NCI-H524 treated with DMSO at 0.1 percent for 48 hours (cell line): ENCODE data around the gene ARHGAP45.
"Not testable (repeated sequence)": the region's sequence is repeated elsewhere in the genome, so short reads cannot be mapped to it uniquely, and the experiment has no call there.

Experiments used
- DNase-seq: peaks from one replicate; lab custom pipeline; 2025; lab: John Stamatoyannopoulos, UW

The ARHGAP45 gene, protein sequence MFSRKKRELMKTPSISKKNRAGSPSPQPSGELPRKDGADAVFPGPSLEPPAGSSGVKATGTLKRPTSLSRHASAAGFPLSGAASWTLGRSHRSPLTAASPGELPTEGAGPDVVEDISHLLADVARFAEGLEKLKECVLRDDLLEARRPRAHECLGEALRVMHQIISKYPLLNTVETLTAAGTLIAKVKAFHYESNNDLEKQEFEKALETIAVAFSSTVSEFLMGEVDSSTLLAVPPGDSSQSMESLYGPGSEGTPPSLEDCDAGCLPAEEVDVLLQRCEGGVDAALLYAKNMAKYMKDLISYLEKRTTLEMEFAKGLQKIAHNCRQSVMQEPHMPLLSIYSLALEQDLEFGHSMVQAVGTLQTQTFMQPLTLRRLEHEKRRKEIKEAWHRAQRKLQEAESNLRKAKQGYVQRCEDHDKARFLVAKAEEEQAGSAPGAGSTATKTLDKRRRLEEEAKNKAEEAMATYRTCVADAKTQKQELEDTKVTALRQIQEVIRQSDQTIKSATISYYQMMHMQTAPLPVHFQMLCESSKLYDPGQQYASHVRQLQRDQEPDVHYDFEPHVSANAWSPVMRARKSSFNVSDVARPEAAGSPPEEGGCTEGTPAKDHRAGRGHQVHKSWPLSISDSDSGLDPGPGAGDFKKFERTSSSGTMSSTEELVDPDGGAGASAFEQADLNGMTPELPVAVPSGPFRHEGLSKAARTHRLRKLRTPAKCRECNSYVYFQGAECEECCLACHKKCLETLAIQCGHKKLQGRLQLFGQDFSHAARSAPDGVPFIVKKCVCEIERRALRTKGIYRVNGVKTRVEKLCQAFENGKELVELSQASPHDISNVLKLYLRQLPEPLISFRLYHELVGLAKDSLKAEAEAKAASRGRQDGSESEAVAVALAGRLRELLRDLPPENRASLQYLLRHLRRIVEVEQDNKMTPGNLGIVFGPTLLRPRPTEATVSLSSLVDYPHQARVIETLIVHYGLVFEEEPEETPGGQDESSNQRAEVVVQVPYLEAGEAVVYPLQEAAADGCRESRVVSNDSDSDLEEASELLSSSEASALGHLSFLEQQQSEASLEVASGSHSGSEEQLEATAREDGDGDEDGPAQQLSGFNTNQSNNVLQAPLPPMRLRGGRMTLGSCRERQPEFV

DNA sequence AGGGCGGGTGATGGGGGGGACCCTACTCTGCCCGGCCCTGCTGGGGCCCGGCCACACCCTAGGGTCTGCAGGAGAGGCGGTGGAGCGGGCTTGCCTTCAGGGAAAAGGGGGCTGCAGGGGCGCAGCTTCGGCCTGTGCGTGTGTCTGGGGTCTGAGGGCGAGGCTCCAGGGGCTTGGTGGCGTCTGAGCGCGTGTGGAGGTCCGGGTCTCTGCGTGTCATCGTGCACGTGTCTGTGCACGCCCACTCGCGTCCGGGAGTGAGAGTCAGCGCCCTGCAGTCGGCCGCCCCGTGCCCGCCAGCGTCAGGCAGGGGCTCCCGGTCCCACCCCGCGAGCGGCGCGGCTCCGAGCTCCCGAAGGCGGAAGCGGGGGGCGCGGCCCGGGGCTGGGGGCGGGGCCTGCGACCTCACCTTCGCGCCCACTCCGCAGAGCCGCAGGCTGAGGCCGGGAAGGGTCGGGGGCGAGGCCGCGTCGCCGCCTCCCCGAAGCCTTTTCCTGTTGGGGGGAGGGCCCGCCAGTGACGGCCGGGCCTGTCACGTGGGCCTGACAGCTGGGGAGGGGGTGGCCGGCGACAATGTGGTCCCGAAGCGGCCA, at the start of gene ARHGAP45:
Gene ARHGAP45 (plus strand): TSS at position 420 of the 593 bp plus-strand sequence. CDS start 239 bp downstream, outside the sequence.
- no peak for DNase-seq

DNA sequence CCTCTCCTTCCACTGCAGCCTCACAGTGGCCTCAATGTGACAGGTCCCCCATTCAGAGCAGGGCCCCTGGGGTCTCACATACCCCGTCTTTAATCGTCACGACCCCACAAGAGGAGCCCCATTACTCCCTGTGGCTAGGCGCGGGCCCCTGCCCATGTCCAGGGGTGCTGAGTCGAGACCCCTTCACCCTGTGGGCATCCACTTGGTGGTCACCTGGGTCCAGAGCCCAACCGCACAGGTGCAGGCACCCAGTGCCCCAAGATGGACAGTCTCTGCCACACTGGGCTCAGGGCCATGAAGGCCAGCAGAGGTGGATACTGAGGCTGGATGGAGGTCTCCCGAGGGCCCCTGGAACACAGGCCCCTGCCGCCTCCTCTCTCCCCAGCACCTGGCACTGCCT, 49.1 kb upstream of the ARHGAP45 start:
- DNase-seq, result no peak

DNA sequence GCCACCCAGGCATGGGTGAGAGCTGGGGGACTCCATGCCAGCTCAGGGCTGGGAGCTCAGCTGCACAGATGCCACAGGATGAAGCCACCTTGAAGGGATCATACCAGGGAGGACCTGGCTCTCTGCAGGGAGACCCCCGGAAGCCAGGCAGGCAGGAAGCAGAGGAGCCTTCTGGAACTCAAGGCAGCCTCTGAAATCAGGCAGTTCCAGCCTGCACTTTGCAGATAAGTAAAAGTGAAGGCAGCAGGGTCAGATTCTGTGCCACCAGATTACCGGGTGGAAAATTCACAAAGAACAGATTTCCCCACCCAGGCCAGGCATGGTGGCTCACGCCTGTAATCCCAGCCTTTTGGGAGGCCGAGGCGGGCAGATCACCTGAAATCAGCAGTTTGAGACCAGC, 48.6 kb upstream of the ARHGAP45 start:
- DNase-seq, result no peak

DNA sequence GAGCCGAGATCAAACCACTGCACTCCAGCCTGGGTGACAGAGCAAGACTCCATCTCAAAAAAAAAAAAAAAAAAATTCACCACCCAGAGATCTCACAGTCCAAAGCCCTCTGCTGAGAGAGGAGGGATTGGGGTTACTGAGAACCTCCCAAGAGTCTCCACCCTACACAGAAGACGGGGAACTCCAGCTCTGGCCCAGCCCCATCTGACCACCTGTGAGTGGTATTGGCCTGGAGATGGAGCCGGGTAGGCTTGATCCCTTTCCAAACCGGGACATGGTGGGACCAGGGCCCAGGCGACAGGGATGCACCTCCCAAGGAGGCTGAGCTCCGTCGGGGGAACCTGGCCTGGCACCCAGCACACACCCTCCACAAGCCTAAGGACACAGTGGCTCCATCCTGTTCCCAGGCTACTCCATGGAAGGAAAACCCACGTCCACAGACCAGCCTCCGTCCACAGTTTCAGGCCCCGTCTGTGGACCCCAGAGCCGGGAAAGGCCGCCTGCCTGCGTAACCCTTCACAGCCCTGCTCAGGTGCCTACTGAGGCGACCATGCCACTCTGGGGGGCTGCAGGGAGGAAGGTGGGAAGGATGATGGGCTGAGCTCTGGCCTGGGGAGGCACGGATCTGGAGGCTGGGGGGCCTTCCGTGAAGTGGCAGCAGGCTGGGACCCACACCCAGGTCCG, 47.9 kb upstream of the ARHGAP45 start:
- DNase-seq, result no peak

DNA sequence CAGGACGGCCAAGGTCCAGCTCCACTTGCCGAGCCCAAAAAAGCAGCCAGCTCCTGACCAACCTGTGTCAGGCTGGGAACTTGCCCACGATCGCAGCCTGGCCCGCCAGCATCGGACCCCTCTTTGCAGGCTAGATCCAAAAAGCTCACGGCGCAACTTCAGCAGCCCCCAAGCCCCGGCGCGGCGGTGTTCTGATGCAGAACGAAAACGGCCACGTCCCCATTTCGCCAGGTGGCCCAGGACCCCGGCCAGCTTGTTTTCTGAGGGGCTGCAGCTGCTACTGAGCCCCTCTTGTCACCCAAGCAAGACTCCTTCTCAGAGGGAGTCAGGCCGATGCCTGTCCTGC, 47.4 kb upstream of the ARHGAP45 start:
- no peak for DNase-seq

DNA sequence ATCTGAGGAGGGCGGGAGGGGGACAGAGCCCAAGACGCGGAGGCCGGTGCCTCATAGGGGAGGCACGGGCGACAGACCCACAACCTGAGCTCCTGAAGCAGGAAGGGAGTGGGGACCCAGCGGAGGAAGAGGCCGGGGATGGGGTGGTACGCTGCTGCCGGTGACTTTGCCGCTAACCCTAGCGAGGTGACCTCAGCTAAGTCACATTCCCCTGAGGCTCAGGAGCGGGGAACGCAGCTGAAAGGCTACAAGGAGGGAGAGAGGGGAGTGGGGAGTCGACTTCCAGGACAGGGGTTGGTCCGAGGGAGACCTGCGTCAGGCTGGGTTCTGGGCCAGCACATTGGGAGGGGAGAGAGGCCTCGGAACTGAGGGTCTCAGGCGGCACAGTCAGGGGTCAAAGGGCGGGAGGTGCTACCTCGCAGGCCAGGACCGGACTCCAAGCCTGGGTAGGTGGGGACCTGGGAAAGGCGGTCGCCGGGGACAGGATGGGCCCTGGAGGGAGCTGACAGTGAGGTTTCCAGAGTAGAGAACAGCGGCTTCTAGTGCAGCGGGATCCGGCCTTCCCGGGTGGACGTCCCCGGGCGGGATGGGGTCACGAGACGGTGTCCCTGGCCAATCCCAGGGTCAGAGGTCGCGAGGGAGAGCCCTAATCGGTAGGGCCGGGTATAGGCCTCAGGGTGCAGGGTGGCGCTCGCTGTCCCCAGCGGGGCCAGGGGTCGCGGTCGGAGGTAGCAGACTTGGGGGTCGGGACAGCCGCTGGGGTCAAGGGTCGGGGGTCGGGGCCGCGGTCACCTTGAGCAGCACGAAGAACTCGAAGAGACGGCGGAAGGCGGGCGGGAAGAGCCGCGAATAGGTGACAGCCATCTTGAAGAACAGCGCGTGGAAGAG, 46.7 kb upstream of the ARHGAP45 start:
- no peak for DNase-seq

DNA sequence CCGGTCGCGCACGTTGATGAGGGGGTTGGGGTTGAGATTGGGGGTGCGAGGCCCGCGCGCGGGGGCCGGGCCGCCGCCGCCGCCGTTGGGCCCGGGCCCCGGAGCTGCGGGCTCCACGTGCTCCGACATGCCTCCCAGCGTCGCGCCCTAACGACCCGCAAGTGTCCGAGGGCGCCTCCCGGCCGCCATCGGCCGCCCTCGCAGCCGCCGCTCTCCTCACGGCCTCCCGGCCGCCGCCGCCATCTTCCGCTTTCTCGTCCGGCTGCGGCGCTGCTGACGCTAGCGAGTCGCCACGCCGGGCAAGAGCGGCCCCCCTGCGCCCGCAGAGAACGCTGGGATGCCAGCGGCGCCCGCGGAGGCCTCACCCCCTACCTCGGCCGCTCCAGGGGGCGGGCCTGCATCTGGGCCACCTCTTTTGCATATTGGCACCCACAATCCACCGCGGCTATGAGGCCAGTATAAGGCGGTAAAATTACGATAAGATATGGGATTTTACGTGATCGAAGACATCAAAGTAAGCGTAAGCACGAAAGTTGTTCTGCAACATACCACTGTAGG, 46.0 kb upstream of the ARHGAP45 start, which contains the start of gene TMEM259:
Gene TMEM259 (minus strand): TSS at position 256 of the 558 bp plus-strand sequence. CDS start 127 bp downstream, at position 129.
- peak; percentile 87 for DNase-seq

DNA sequence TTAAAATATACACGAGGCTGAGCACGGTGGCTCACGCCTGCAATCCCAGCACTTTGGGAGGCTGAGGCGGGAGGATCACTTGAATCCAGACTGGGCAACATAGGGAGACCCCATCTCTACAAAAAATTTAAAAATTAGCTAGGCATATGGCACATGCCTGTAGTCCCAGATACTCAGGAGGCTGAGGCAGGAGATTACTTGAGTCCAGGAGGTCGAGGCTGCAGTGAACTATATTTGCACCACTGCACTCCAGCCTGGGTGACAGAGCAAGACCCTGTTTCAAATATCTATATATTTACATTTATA, 43.1 kb upstream of the ARHGAP45 start:
- DNase-seq, result not testable (repeated sequence)

DNA sequence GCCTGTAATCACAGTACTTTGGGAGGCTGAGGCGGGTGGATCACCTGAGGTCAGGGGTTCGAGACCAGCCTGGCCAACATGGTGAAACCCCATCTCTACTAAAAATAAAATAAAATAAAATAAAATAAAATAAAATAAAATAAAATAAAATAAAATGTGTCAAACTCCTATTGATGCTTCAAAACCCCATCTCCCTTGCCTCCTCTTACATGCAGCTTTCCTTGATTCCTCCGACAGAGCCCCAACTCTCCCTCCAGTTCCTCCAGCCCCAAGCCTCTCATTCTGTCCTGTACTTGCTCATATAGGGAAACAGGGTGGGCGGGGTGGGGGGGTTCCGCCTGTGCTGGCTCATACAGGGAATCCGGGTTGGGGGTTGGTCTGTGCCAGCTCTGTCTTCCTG, 41.9 kb upstream of the ARHGAP45 start:
- not testable (repeated sequence) for DNase-seq

DNA sequence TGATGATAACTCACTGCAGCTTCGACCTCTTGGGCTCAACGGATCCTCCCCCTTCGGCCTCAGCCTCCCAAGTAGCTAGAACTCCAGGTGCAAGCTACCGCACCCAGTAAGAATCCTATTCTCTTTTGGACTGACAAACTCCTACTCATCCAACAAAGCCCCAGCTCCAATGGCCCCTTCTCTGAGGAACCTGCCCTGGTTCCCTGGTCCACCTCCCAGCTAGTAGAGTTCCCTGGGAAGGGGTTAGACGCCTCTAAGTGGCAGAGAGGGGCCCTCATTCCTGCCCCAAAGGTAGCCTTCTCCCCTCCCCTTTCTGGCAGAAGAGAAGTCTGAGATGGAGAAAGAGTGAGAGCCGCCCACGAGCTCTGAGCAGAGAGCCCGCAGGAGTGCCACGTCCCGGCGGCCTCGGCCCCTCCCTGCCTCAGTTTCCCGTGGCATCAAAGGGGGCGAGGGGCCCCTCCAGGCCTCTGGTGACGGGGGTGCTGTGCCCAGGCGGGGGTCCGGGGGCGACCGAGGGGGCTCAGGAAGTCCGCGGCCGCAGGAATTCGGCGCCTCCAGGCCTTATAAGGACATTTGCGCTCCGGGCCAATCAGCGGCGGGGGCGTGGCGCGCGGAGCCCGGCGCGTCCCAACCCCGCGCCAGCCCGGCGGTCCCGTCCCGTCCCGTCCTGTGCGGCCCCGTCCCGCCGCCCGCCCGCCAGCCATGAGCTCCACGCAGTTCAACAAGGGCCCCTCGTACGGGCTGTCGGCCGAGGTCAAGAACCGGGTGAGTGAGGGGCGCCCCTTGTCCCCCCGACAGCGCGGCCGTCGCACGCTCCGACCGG, 40.8 kb upstream of the ARHGAP45 start, which contains the start of gene CNN2:
Gene CNN2 (plus strand): TSS at position 649 of the 823 bp plus-strand sequence. CDS start 54 bp downstream, at position 703.
- no peak for DNase-seq

DNA sequence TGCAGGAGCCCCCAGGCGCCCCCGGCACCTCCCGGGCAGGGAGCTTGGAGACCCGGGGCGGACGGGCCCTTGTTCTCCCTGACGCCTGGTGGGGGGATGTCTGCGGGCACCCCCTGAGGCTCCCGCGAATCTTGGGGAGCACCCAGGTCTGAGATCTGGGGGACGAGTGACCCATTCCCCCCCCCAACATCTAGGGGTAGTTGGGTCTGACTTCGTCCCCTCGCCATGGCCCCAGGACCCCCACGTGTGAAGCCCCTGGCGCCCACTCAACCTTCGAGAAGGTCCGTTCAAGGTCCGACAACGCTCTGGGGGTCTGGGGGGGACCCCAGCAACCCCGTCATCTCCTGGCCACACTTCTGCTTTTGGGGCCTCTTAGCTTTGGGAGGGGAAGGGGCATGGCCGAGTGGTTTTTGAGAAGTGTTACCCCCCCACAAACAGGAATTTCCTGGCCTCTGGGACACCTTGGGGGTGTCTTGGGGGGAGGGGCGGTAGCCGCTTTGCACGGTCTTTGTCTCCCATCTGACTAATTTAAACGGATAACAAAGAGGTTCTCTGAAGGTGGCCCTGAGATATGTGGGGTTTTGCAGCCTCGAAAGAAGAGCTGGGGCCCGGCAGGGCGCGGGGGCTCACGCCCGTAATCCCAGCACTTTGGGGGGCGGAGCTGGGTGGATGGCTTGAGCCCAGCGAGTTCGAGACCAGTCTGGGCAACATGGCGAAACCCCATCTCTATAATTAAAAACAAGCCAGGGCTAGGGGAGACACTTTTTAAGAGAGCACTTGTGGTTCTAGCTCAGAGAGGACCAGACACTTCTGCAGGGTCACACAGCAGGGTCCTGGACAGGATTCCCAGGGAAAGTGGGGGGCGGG, 40.0 kb upstream of the ARHGAP45 start:
- no peak for DNase-seq

DNA sequence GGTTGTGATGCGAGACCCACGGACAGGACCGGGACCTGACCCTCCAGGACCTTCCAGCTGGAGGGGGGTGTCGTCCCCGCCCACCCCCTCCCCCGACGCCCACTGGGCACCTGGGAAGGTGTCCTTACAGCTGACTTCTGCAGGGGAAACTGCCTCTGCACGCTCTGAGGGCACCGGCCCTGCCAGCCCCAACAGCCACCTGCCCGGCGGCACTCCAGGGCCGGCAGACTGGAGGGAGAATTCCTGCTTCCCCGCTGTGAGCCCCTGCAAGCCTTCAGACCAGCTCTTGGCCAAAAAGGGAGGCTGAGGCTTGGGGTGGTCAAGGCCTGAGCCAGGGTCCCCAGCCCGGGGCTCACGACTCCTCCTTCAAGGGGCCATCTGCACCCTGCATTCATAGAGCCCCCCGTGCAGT, 39.3 kb upstream of the ARHGAP45 start:
- no peak for DNase-seq

DNA sequence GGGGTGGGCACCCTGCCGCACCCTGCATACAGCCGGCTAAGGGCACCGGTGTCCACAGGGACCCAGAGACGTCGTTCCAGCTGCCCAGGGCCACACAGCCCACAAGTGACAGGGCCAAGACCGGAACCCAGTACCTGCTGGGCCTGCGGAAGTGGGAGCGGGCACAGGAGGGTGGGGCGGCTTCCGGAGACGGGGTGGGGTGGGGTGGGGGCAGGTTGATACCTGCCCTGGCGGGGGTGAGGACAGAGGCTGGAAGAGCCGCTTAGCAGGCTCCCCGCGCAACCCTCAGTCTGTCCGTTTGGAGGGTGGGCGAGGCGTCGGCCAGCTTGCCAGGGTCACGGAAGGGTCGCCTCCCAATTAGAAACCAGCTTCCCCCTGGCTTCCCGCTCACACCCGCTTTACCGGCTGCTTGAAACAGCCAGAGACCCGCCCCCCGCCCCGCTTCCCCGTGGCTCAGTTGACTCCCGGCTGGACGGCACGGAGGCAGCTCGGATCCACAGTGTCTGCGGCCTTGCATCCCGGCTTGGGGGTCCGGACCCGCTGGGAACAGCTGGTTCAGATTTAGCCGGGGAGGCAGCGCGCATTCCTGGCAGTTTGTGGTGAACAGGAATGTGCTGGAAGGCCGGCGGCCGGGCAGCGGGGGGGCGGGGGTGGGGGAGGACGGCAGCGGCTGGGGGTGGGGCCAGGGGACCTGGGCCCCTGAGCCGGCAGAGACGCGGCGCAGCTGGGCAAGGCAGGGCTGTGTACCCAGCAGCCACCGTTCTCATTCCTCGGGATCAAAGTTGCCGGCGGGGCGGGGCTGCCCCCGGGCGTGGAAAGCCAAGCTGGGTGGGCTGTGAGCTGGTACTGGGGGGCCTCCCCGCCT, 38.7 kb upstream of the ARHGAP45 start:
- no peak for DNase-seq

DNA sequence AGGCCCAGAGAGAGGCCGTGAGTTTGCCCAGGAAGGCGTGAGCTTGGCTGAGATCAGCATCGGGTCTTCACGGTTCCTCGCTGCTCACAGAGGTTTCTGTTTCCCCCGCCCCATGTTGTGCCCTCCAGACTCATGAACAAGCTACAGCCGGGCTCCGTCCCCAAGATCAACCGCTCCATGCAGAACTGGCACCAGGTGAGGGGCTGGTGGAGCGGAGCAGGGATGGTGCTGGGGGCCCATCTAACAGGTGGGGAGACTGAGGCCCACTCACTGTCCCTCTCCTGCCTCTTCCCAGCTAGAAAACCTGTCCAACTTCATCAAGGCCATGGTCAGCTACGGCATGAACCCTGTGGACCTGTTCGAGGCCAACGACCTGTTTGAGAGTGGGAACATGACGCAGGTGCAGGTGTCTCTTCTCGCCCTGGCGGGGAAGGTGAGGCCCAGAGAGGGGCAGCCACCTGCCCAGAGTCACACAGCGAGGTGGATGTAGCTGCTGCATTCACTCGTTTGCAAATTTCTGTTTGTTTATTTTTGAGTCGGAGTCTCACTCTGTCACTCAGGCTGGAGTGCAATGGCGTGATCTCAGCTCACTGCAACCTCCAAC, 34.6 kb upstream of the ARHGAP45 start:
- DNase-seq, result no peak

DNA sequence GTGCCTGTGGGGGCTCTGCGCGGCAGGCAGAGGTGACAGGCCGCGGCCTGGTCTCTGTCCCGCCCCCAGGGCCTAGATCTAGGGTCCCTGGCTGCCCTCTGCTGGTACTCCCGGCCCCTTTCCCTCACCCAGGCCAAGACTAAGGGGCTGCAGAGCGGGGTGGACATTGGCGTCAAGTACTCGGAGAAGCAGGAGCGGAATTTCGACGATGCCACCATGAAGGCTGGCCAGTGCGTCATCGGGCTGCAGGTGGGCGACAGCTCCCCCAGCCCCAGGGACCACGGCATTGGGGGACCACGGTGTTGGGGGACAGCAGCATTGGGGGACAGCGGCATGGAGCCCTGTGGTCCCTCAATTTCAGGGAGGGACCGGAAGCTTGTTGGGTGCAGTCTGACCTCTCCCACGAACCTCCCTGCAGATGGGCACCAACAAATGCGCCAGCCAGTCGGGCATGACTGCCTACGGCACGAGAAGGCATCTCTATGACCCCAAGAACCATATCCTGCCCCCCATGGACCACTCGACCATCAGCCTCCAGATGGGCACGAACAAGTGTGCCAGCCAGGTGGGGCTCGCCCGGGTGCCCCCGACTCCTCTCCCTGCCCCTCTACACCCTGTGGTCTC, 30.9 kb upstream of the ARHGAP45 start:
- DNase-seq, result no peak

DNA sequence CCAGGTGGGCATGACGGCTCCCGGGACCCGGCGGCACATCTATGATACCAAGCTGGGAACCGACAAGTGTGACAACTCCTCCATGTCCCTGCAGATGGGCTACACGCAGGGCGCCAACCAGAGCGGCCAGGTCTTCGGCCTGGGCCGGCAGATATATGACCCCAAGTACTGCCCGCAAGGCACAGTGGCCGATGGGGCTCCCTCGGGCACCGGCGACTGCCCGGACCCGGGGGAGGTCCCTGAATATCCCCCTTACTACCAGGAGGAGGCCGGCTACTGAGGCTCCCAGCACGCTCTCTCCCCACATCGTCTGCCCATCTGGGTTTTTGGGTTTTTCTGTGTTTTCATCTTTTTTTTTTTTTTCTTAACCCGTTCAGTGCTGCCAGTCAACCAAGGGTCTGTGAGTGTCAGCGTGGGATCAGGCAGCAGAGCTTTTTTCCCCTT, 29.3 kb upstream of the ARHGAP45 start:
- DNase-seq, result no peak
